GM21423 (cell line): Measurements from ENCODE around the gene SLC25A26.

ENCODE experiments used
- ATAC-seq: cut with Tn5 transposase; IDR thresholded peaks from one replicate; pipeline ENCODE4 v1.9.1; 2021; ENCODE audit warnings: mild to moderate bottlenecking, moderate library complexity; ENCODE audit not compliant: unreplicated experiment

SLC25A26 gene

DNA sequence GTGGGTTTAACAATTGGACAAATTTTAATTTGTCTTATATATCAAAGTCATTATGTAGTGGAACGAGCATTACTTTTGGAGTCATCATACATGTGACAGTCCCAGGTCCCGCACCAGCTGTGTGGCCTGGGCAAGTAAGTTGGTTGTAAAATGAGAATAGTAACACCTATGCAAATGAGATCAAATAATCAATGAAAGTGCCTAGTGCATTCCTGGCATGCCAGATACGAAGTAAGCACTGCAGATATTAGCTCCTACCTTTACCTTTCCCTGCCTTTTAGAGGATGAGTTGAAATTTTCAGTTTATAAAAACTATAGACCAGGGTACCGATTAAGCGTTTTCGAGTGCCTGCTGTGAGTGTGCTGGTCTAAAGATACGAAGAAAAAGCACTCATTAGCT lies 145.9 kb downstream of the SLC25A26 start:
- ATAC-seq = no peak

DNA sequence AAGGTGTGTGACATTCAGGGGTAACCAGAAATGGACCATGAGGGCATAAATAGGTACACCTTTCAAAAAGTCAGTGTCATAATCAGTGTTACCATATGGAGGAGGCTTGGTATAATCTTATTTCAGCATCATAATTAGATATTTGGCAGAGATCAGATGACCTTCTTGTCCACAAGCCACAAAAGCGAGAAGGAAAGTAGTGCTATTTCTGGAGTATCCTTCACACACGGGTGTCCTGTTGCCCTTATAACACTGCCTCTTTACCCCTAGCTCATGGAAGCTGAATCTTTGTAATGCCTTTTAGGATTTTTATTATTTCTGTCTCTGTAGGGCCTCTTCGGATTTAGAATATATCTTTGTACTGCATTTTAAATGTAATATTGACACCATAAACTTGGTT lies 147.2 kb downstream of the SLC25A26 start:
- no peak for ATAC-seq

DNA sequence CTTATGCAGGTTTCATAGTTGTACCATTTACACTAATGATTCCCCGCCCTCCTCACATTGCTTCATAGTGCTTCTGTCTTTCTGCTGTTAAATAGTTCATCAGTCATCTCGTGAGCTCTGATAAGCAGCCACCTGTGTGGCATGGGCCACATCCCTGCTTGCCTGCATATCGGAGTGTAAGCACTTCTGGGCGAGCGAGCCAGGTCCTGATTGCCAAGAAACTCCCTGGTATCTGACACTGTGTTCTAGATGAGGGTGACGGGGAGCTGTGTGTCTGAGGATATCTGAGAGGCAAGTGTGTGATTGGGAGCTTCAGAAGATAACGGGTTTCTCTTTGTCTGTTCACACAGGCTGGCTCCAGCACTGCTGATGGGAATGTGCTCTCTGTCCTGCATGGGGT lies 149.4 kb downstream of the SLC25A26 start:
- ATAC-seq = no peak

DNA sequence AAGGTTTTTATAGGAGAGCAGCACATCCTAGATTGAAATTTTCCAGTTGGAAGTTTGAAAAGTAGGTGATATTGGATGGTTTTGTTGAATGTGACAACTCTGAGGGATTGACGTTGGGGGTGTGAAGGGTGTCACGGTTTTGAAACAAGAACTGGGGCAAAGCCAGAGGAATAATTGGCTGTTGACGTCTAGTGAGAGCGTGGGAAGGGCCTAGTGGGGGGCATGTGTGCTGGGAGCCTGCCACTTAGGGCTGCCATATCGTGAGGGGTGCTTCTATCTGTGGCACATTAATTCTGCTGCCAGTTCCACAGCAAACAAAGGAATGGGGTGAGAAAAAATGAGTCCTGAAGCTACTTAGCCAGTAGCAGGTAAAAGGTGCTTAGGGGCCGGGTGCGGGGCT lies 150.6 kb downstream of the SLC25A26 start:
- ATAC-seq = no peak

DNA sequence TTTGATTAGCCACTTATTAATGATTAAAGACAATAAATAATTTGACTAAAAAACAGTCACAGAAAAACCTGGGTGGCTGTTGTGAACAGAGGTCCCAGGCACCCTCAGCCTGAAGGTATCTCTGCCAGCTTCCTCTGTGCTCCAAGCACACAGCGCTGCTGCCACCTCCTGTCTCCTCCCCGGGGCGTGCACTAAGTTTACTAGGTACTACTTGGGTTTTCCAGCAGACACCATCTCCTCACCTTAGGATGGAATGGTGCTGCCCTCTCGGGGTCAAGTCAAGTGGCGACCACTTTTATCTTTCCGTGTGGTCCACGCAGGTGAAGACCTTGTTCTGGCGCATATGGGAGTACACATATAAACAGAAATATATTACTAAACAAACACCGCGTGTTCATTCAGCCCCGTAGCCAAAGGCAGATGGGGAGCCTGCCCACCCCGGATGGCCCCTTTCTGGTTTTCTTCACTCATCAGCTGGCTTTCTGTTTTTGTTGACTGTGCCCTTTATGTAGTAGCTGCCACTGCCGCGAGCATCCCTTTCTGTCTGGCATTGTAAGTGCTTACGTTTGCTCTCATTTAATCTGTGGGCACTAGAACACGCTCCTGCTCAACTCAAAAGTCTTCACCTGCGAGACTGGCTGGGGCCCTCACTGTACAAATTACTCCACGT lies 152.0 kb downstream of the SLC25A26 start:
- no peak for ATAC-seq

DNA sequence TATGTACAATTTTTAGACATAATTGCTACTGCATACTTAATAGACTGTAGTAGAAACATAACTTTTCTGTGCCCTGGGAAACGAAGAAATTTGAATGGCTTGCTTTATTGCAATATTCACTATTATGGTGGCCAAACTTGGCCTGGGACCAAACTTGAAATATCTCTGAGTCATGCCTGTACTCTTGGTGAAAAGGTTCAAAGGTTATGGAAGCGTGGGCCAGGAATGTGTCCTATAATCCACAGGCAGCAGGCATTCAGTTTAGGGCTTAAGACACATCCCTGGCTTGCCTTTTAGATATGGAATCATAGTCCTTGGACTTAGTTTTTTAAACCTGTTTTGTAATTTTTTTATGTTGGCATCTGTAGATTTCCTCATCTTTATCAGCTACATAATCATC lies 155.8 kb downstream of the SLC25A26 start:
- no peak for ATAC-seq

DNA sequence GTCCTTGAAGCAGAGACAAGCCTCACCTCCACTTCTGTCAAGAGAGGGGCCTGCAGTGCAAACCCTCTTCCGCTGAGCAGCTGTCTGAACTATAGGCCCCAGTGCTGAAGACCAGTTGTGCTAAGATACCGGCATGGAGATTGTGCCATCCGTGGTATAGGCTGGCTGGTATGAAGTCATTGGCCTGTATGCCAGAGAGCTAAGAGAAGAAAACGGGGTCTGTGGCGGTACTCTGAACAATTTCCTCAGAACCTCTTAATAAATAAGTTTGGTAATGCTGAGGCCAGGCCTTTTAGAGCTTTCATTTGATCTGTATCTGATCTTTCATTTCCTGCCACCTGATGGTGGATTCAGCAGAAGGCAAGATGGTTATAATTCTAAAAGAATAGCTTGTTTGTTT lies 157.0 kb downstream of the SLC25A26 start:
- ATAC-seq = no peak

DNA sequence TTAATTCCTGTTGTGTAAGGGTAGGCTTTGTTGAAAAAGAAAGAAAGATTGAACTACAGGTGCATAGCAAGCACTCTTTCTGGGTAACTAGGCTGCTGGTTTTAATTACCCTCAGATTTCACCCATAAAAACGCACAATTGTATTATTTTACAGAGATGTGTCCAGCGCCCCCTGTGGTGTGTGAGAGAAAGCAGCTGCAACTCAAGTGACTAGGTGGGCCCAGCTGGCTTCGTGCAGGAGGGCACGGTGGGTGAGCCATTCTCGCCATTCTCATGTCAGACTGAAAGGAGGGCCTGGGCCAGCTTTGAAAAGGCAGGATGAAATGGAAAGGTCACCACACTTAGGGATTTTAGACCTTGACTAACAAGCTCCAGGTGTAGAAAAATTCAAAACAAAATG lies 157.5 kb downstream of the SLC25A26 start:
- no peak for ATAC-seq

DNA sequence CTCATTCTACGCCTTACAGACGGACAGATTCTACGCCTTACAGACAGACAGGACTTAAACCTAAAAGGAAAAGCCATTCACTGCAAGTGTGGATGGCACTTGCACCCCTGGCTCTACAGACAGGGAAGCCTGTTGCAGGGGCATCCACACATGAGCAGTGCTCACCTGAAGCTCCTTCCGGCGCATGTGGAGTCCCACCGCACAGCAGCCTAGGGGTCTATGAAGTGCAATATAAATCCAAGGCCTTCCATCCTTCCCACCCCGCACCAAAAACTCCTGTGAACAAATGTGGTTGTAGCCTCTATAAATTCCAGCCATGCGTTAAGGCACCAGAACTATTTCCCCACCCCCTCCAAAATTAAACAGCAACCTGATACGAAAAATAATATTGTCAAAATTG lies 158.8 kb downstream of the SLC25A26 start:
- ATAC-seq = no peak

DNA sequence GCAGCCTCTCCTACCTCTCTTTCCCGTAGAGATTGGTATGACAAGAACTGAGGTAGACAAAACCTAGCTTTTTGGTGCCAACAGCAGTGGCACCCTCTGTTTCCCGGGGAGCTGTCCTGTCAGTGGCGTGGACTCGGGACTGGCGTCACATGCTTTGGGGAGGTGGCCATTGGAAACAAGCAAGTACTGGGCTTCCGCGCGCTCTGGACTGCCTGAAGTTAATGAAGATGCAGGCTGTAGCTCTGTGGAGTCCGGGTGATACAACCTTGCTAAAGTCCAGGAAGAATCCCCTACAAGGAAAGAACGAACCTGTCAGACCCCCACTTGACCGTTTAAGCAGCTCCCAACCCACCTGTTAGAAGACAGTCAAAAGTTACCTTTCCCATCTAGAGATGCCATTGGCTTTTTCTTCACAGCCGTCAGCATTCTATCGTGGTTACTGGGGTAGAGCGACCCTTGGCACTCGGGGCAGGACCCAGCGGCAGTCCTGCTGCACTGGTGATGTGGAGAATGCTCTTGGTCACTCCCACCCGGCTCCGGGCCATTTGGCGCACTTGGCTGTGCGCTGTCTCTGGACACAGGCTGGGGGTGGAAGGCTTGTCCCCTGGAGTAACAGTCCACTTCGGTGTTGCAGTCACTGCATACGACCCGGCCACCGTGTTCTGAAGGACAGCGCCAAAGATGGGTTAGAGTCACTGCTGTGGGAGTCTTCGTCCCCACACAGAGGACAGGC lies 159.6 kb downstream of the SLC25A26 start:
- no peak for ATAC-seq

DNA sequence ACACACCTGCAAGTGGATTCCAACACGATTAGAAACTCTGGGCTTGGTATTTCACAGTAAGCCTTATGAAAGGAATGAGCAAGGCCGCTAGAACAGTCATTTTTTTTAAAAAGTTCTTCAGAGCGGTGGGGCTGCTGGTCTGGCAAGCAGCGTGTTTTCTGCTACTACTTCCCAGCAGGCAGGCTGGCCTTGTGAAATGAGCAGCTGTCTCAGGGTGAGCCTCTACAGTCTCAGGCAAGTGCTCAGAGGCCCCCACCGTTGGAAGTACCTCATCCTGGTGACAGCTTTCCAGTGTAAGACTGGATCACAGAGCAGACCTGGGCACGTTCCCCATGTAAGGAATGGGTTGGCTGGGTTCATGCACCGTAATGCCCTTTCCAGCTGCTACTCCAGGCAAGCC lies 160.8 kb downstream of the SLC25A26 start:
- ATAC-seq = no peak

DNA sequence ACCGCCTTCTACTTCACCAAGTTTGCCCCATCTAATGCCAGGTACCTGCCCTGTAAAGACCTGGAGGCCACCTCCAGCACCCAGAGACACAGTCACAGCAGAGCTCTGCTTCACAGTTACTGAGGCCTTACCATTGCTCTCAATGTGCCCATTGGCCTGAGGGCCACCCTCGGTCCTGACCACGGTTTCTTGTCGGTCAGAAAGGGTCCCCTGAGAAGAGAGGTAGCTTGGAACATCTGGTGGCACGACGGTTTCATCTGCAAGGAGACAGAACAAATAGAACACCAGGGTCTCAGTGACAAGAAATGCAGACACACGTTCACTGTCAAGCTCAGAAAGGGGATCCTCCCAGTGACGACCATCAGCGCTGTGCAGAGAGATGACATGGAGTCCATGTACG lies 161.3 kb downstream of the SLC25A26 start:
- no peak for ATAC-seq

DNA sequence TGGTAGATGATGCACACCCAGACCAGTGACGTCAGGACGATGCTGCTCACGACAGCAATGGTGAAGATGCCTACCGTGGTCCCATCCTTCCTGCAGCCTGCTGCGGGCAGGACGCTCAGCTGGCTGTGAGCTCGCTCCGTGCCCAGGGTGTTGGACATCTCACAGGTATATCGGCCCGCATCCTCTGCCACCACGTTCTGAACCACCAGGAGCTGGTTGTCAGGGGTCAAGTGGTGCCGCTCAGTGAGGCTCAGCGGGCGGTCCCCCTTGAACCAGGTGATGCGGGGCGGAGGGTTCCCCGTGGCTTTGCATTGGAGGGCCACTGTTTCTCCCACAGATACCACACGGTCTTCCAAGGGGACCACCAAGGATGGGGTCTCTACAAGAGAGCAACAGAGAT lies 162.2 kb downstream of the SLC25A26 start:
- ATAC-seq = no peak

DNA sequence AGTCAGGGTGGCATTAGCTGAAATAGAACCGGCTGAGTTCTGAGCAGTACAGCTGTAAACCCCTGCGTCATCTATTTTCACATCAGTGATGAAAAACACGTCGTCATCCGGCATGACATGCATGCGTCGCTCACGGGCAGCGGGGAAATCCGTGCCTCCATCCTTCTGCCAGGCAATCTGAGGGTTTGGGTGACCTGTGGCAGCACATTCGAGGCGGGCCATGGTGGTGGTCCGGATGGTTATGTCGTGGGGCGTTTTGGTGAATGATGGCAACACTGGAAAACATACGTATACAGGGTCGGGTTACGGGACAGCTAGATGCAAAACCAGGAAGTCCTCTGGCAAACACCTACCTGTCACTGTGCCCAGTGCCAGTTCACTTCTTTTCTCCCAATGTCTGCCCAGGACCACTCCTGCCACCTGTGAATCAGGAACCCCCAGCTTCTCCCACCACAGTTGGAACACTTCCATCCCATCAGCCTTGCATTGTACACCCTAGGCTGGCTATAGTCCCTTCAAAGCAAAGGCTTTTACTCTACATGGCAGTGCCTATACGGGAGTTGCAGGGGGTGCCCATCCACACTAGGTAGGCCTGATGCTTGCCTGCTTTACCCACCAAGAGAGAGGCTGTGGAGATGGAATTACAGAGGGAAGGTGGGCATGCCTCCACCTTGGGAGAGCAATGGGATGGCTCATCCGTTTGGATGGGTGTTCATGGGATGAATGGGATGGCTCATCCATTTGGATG lies 163.4 kb downstream of the SLC25A26 start:
- no peak for ATAC-seq

DNA sequence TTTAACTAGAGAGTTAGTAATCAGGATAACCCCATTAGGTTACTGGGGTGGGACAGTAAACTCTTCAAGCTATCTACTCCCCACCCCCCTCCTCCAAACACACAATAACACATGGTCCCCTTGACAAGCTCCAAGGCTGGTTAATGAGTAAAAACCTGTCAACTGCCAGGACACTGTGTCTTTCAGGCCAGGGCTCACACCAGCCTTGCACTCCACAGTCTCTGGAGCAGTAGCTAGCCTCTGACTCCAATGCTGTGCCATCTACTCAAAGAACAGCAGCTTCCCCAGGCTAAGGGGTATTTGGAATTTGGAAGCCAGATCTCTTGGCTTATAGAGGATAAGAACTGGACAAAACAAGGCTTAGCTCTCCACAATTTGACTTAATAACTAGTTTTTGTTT lies 164.3 kb downstream of the SLC25A26 start:
- no peak for ATAC-seq

DNA sequence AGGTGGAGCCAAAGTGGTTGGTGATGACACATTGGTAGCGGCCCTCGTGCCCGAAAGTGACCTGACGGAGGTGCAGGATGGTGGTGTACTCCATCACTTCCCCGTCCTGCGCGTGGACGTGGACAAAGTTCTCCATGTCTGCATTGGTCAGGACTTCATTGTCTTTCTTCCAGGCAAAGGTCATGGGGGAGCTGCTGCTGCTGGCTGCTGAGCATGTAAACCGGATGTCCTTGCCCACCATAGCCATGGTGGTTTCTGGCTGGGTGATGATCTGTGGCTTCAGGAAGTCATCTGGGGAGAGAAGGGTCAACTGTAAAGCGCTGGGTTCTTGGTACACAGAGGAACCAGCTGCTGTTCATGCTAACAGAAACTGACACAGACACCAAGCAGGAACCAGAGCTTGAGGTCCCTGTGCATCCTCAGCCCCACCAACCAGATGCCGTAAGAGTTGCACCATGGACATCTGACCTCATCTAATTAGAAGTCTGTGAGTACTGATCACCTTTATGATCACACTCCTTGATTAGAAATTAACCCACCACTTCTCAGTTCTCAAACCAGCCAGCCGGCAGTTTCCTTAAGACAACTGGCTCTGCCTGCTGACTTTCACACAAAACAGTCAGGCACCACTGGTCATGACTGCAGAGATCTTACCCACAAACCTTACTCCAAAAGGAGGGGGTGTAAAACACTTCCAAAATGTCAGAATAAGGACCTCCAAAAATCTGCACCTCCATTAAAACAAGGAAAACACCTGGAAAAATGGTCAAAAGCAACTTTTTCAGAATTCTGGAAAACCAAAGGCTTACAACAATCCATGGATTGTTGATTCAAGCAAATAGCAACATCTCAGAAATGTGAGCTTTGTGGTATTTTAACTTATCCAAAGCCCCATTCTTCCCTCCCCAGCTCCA lies 165.5 kb downstream of the SLC25A26 start:
- peak; percentile 87 for ATAC-seq

DNA sequence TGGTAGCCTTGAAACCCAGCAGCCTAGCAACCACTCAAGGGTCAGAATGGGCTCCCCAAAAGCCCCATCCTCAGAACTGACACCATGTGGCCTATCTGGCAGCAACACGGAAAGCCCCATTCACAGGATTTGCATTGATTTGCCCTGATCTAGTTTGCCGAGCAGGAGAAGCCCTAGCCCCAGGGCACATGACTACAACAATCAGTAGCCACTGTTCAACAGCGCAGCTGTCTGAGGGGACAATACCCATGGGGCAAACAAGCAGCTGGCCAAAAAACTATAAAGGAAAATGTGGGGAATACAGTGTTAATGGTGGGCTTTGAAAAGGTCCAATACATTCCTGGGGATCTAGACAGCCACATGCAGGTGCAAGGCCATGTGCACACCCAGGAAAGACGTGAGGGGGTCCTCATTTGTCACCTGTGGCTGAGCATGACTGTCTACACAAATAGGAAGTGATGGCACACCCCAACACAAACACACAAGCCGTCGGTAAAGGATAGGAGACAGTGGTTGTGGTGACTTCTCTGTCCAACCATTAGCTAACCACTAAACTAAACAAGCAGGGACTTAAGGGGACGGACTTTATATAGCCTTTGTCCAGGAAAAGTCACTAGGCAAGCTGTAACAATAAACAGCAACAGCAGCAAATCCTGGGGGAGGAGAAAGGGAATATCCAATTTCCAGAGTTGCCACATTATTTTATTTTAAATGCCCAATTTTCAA lies 166.3 kb downstream of the SLC25A26 start:
- ATAC-seq = peak; percentile 43

DNA sequence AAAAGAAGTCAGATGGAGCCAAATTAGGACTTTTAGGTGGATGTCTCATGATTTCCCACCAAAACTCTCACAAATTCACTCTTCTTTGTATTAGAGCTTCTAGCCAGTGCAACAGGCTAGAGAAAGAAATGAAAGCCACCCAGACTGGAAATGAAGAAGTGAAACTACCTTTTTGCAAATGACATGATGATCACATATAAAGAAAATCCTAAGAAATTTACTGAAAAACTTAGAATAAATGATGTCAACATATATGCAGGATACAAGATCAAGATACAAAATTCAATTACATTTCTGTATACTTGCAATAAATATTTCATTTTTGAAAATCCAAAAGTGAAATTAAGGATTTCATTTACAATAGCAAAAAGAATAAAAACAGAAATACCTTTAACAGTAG lies 169.2 kb downstream of the SLC25A26 start:
- ATAC-seq = no peak

DNA sequence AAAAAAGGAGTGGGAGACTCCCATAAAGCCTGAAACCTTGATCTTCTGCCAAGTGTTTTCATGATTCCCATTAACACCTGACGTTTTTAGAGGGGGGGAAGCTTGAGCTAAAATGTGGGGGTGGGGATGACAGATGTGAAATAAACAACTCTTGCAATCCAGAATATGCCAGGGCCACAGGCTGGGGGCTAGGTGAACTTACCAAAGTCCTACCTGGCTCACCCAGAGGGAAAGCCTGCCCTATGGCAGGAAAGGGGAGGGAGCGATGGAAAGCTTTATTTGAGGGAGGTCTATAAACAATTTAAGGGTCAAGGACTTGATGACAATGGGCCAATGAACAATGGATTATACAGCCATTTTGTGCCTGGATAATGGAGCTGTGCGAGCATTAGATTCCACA lies 171.7 kb downstream of the SLC25A26 start:
- ATAC-seq = no peak

DNA sequence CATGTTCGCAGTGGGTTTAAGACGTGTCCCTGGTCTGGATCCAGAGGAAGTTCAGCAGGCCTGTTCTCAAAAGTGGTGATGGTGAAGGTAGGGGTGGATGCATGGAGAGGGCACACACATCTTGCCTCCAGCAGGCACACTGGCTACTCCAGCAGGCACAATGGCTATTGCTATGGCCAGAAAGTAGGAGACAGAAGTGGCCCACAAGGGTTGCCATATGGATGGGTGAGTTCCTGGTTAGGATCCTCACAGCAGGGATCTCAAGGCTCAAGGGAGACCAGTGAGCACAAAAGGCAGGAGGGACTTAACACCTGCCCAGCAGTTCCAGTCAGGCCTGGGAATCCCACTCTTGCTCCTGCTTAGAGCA lies 172.1 kb downstream of the SLC25A26 start:
- no peak for ATAC-seq
